ENCODE results near the gene SNAI3.
A peak's percentile ranks its signal among the peaks of the same experiment; 100 is the strongest.

SNAI3 gene

DNA sequence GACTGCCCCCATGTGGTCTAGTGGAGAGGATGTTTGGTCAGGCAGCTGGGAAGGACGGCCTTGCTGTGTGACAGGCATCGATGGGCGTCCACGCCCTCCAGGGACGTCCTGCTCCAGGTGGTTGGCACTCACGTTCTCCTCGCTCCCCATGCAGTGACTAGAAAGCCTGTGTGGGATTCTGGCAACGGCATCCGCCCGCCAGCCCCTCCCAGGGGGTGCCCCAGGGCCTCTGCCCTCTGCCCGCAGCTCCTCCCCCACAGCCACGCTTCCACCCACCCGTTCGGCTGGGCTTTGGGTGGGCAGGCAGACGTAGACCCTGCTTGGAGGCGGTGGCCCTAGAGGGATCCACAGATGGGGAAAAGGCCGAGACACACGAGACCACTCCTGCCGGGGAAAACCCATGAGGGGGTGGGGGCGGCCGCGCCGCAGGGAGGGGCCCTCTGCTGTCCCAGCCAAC is 52.6 kb downstream of the SNAI3 start:
- TF ChIP-seq, protein P1, sequence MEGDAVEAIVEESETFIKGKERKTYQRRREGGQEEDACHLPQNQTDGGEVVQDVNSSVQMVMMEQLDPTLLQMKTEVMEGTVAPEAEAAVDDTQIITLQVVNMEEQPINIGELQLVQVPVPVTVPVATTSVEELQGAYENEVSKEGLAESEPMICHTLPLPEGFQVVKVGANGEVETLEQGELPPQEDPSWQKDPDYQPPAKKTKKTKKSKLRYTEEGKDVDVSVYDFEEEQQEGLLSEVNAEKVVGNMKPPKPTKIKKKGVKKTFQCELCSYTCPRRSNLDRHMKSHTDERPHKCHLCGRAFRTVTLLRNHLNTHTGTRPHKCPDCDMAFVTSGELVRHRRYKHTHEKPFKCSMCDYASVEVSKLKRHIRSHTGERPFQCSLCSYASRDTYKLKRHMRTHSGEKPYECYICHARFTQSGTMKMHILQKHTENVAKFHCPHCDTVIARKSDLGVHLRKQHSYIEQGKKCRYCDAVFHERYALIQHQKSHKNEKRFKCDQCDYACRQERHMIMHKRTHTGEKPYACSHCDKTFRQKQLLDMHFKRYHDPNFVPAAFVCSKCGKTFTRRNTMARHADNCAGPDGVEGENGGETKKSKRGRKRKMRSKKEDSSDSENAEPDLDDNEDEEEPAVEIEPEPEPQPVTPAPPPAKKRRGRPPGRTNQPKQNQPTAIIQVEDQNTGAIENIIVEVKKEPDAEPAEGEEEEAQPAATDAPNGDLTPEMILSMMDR (IDR thresholded peaks at IDR 0.05; ENCODE audit: extremely low read depth, missing control alignments): no peak
- DNase-seq (ENCODE audit: low spot score): peak; percentile 88

DNA sequence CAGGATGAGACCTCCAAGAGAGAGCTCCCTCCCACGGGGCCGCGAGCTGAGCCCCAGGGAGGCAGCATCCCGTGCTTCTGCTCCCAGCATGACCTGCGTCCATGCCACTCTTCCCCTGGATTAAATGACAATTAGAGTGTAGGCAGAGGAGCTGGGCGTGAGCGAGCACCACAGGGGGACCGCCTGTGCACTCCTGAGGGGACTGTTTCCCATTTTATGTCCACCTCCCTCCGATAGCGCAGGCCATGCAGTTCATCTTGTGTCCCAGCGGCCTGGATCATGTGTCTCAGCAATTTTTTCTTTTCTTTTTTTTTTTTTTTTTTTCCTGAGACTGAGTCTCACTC is 53.7 kb downstream of the SNAI3 start:
- TF ChIP-seq, protein P1 (IDR thresholded peaks at IDR 0.05; ENCODE audit: extremely low read depth, missing control alignments): no peak
- DNase-seq (ENCODE audit: low spot score): no peak

DNA sequence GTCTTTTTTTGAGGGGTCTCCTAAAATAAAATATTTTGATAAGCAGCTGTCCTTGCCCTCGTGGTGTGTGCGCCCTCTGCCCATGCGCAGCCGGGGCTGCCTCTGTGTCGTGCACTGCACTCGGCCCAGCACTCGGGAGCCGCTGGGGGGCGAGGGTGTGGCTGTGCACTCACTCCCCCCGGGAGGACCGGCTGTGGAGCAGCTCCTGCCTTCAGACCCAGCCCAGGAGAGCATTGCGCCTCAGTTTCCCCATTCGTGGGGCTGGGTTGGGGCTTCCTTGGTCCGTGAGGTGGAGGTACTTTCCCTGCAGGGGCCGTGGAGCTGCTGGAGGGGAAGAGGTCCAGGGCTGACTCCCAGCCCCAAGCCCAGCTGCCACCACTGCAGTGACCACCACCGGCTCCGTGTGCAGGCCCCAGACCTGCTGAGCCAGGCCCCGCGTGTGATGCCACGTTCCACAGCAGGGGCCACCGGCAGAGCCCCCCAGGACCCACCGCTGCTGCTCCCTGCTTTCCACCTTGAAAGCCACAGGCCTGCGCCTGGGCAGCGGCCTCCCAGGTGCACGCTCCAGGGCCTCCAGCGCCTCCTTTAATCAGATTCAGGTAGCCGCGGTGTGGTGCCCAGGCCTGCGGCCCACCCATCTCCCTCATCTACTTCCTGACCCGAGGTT is 54.3 kb downstream of the SNAI3 start:
- DNase-seq (ENCODE audit: low spot score): no peak
- TF ChIP-seq, protein P1 (IDR thresholded peaks at IDR 0.05; ENCODE audit: extremely low read depth, missing control alignments): no peak

DNA sequence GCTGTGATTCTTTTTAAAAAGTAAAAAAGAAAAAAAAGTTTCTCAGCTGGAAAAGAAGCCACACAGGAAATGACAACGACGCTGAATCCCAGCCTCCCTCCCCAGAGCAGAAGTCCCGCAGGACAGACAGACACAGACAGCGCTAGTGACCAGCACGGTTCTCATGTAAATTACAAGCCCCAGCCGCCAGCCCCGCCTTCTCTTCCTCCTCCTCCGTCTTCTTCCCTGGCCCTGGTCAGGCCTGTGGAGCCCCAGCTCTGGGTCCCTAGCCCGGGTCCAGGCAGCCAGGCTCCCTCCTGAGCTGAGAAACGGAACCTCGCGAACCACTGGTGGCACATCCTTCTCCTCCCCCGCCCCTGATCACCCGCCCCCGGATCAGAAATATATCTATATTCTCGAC is 54.9 kb downstream of the SNAI3 start:
- TF ChIP-seq, protein P1 (IDR thresholded peaks at IDR 0.05; ENCODE audit: extremely low read depth, missing control alignments): no peak

DNA sequence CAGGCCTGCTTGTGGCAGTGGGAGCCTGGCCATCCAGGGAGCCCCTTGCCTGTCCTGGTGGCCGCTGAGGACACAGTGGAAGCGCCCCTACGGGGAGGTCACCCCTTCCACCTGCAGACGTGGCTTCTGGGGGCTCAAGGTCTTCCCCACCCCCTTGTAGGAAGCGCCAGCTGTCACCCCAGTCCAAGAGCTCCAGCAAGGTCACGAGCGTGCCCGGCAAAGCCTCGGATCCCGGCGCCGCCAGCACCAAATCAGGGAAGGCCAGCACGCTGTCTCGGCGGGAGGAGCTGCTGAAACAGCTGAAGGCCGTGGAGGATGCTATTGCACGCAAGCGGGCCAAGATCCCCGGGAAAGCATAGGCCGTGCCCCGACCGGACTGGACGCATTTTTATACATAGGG is 55.4 kb downstream of the SNAI3 start:
- TF ChIP-seq, protein P1 (IDR thresholded peaks at IDR 0.05; ENCODE audit: extremely low read depth, missing control alignments): no peak
- DNase-seq (ENCODE audit: low spot score): no peak

More for the DNA sequence above, 54.9 kb downstream of the SNAI3 start:
- DNase-seq (ENCODE audit: low spot score): no peak

DNA sequence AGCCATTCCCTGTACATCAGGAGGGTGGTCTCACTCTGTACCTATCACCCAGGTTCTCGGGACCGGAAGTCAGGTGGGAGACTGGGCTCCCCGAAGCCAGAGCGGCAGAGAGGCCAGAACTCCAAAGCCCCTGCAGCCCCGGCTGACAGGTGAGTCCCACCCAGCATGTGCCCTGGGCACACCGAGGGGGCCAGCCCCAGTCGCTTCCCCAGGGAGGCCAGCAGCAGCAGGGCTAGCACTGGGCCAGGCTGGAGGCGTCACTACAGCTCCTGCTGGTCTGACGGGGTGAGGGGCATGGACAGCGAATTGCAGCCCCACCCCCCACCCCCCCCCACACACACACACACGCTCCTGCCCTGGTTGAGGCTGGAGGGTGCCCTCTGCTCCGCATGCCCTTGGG is 55.9 kb downstream of the SNAI3 start:
- TF ChIP-seq, protein P1 (IDR thresholded peaks at IDR 0.05; ENCODE audit: extremely low read depth, missing control alignments): no peak

DNA sequence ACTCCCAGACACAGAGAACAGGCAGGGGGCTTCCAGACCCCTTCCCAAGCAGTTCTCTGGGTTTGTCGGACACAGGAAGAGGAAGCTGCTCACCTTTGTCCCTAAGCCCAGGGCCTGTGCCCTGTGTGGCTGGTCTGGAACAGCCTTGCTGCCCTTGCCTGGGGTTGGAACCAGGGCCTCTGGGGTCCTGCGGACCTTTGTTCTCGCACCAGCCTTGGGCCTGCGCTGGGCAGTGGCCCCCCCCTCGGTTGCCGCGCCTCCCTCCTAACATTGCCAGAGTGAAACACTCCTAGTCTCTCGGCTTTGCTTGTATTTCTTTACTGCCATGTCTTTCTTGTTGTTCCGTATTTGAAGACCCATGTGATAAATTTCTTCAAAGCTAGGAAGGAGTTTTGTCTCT is 56.5 kb downstream of the SNAI3 start:
- no peak for DNase-seq (ENCODE audit: low spot score)

More for the DNA sequence above, 55.9 kb downstream of the SNAI3 start:
- DNase-seq (ENCODE audit: low spot score): no peak

More for the DNA sequence above, 56.5 kb downstream of the SNAI3 start:
- TF ChIP-seq, protein P1 (IDR thresholded peaks at IDR 0.05; ENCODE audit: extremely low read depth, missing control alignments): no peak

Measured in GM20000 (cell line).